IPS-18c (cell line): Measurements from ENCODE around the gene GIT1.

Experiments
- H3K4me3 ChIP-seq: 2 replicates; pipeline ENCODE4 v1.7.0; 2013; ENCODE audit warnings: low read depth, mild to moderate bottlenecking, low read length, moderate library complexity; ENCODE audit not compliant: insufficient read depth
- H3K9me3 ChIP-seq: one replicate; pipeline ENCODE4 v1.6.1; 2013; ENCODE audit warnings: mild to moderate bottlenecking, low read length, moderate library complexity; ENCODE audit not compliant: control insufficient read depth, insufficient read depth

GIT1 gene

GRCh38 chr17:29526322-29526721 lies 63.1 kb downstream of the GIT1 start:
- H3K9me3 ChIP-seq = no peaks in the 10 kb centered on the region
- H3K4me3 ChIP-seq = no peak overlapping the region

DNA sequence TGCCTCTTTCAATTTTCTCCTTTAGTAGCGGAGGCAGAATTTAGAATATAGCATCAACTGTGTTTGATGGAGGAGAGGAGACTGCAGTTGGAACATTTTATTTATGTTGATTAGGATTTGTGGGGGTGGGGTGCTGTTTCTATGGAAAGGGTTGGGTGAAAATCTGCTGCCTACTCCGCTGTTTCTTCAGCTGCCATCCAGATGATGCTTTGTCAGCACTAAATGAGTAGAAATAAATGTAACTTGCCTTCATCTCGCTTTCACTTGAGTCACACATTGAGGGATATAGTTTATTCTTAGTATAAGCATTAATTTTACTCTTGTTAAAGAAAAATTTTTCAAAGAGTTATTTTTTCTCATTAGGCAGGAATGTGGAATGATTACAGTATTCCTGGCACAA lies 64.8 kb downstream of the GIT1 start:
- no peaks in the 10 kb centered on the region for H3K9me3 ChIP-seq
- no peak overlapping the region for H3K4me3 ChIP-seq
